ENCODE results near the gene SPATA6L. TPM values are rescaled to one million over a fixed set of nuclear protein-coding genes. Genes with fewer than 3 reads are reported as not detected.

SPATA6L gene
- total RNA-seq, 1 experiment from 2014 or later: 2.4 TPM

- no TSS peak for BruUV-seq (replicated peaks)
- ChIA-PET POLR2A (no interaction called here), CTCF (no interaction called here)
- no peak for TF ChIP-seq CTCF (IDR thresholded peaks at IDR 0.05; ENCODE audit: insufficient read depth in 1 of 2, low read depth in 1 of 2, low read length in 1 of 2, severe bottlenecking in 1 of 2, unreplicated experiment in 1 of 2)
- Histone ChIP-seq H3K4me3 (ENCODE audit: low read depth, low read length) (no peak overlapping the region), H3K4me1 (peaks cover 5% of the 10 kb centered on the region; the same call in 1 of the 2 replicates), H3K27me3 (replicated peaks; ENCODE audit: control insufficient read depth, insufficient read depth, low read length) (no peaks in the 10 kb centered on the region), H3K36me3 (ENCODE audit: control insufficient read depth, insufficient read depth, low read length) (no peaks in the 10 kb centered on the region), H3K9me3 (no peaks in the 10 kb centered on the region)
- Mint-ChIP-seq H3K4me3 (ENCODE audit: unreplicated experiment) (no peak overlapping the region), H3K9me3 (ENCODE audit: unreplicated experiment) (no peaks in the 10 kb centered on the region), H3K27me3 (ENCODE audit: insufficient read depth, unreplicated experiment) (no peaks in the 10 kb centered on the region), H3K36me3 (ENCODE audit: insufficient read depth, unreplicated experiment) (peaks cover 16% of the 10 kb centered on the region), H3K4me1 (ENCODE audit: low read depth, unreplicated experiment) (peaks cover 7% of the 10 kb centered on the region), H3K27ac (ENCODE audit: unreplicated experiment) (peak overlapping the region; percentile 51)
- DNase-seq: no peak
- intact Hi-C loops (cut with micrococcal nuclease; ENCODE audit: unreplicated experiment): no loop called here
Observed at GRCh38 chr9:4553951-4554381, 112.3 kb downstream of the SPATA6L start.

GRCh38 chr9:4550777-4551484, 115.3 kb downstream of the SPATA6L start:
- peaks cover 7% of the 10 kb centered on the region for H3K4me1 Mint-ChIP-seq (ENCODE audit: low read depth, unreplicated experiment)
- H3K27me3 ChIP-seq (replicated peaks; ENCODE audit: control insufficient read depth, insufficient read depth, low read length): no peaks in the 10 kb centered on the region
- H3K4me3 Mint-ChIP-seq (ENCODE audit: unreplicated experiment): no peak overlapping the region
- TF ChIP-seq CTCF (IDR thresholded peaks at IDR 0.05; ENCODE audit: insufficient read depth in 1 of 2, low read depth in 1 of 2, low read length in 1 of 2, severe bottlenecking in 1 of 2, unreplicated experiment in 1 of 2): no peak
- no peak for DNase-seq
- no TSS peak for BruUV-seq (replicated peaks)
- no peak overlapping the region for H3K27ac Mint-ChIP-seq (ENCODE audit: unreplicated experiment)
- H3K4me3 ChIP-seq (ENCODE audit: low read depth, low read length): no peak overlapping the region
- no peaks in the 10 kb centered on the region for H3K27me3 Mint-ChIP-seq (ENCODE audit: insufficient read depth, unreplicated experiment)
- H3K4me1 ChIP-seq: peaks cover 5% of the 10 kb centered on the region; the same call in 1 of the 2 replicates
- intact Hi-C loops (cut with micrococcal nuclease; ENCODE audit: unreplicated experiment): no loop called here
- H3K9me3 ChIP-seq: no peaks in the 10 kb centered on the region
- no peaks in the 10 kb centered on the region for H3K9me3 Mint-ChIP-seq (ENCODE audit: unreplicated experiment)
- CTCF ChIA-PET: interaction anchor here (0.6 kb wide), 2 partner anchors 375 to 880 kb away, joined by 3 to 4 read pairs; no protein-coding TSS in a partner anchor
- peaks cover 16% of the 10 kb centered on the region for H3K36me3 Mint-ChIP-seq (ENCODE audit: insufficient read depth, unreplicated experiment)
- H3K36me3 ChIP-seq (ENCODE audit: control insufficient read depth, insufficient read depth, low read length): no peaks in the 10 kb centered on the region
- POLR2A ChIA-PET: no interaction called here

GRCh38 chr9:4549751-4550295, 116.5 kb downstream of the SPATA6L start:
- Mint-ChIP-seq H3K36me3 (ENCODE audit: insufficient read depth, unreplicated experiment) (peaks cover 21% of the 10 kb centered on the region), H3K4me1 (ENCODE audit: low read depth, unreplicated experiment) (peaks cover 7% of the 10 kb centered on the region), H3K4me3 (ENCODE audit: unreplicated experiment) (no peak overlapping the region), H3K9me3 (ENCODE audit: unreplicated experiment) (no peaks in the 10 kb centered on the region), H3K27me3 (ENCODE audit: insufficient read depth, unreplicated experiment) (no peaks in the 10 kb centered on the region), H3K27ac (ENCODE audit: unreplicated experiment) (no peak overlapping the region)
- H3K36me3 ChIP-seq (ENCODE audit: control insufficient read depth, insufficient read depth, low read length): no peaks in the 10 kb centered on the region
- no TSS peak for BruUV-seq (replicated peaks)
- ChIA-PET CTCF (interaction anchor here (1.8 kb wide), 1 partner anchor 163 kb away, joined by 6 read pairs; no protein-coding TSS in a partner anchor), POLR2A (no interaction called here)
- H3K4me3 ChIP-seq (ENCODE audit: low read depth, low read length): no peak overlapping the region
- TF ChIP-seq CTCF (IDR thresholded peaks at IDR 0.05; ENCODE audit: insufficient read depth in 1 of 2, low read depth in 1 of 2, low read length in 1 of 2, severe bottlenecking in 1 of 2, unreplicated experiment in 1 of 2): no peak
- intact Hi-C loops (cut with micrococcal nuclease; ENCODE audit: unreplicated experiment): loop anchor here (1.0 kb wide), 1 partner anchor 168 kb away; no protein-coding TSS in a partner anchor
- H3K9me3 ChIP-seq: no peaks in the 10 kb centered on the region
- H3K4me1 ChIP-seq: peaks cover 5% of the 10 kb centered on the region; the same call in 1 of the 2 replicates
- no peaks in the 10 kb centered on the region for H3K27me3 ChIP-seq (replicated peaks; ENCODE audit: control insufficient read depth, insufficient read depth, low read length)
- DNase-seq: no peak

All from Caco-2 (cell line).